GM21529 (cell line): ENCODE measurements around the gene ULK4.
"Not testable (repeated sequence)": the region's sequence is repeated elsewhere in the genome, so short reads cannot be mapped to it uniquely, and the experiment has no call there.

Experiments
- ATAC-seq: cut with Tn5 transposase; IDR thresholded peaks from one replicate; pipeline ENCODE4 v1.9.1; 2021; ENCODE audit not compliant: unreplicated experiment

ULK4 gene

DNA sequence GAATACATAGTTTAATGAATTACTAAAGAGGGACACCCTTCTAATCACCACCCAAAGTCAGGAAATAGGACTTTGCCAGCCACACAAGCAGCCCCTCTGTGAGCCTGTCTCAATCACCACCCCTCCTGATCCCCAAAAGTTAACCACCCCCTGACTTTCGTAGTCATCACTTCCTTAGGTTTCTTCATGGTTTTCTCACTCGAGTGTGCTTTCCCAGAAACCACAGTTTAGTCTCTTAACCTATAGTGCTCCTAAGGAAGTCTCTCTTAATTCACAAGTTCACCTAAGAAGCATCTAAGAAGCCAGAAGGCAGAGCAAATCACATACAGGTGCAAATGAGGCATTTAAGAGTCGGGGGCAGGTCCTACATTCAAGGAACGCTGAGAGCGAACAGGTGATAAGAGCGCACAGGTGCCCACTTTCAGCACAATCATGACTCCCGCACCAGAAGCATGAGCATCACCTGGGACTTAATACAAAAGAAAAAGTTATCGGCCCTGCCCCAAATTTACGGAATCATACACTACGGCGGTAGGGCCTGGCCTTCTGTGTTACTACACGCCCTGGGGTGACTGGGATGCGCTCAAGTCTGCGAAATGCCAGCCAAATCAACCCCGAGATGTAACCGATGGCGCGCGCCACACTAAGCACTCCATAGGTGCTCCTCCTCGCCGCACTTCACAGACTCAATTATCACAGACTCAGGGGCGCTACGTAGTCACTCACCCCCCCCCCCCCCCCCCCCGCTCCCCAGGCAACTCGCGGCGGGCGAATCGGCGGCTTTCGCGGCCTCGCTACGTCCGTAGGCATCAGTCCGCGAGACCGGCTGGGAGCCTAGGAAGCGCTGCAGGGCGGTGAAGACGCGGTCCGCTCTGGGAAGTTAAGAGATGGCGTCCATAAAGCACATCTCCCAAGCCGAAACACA, 815 bp downstream of the ULK4 start:
- peak; percentile 16 for ATAC-seq

DNA sequence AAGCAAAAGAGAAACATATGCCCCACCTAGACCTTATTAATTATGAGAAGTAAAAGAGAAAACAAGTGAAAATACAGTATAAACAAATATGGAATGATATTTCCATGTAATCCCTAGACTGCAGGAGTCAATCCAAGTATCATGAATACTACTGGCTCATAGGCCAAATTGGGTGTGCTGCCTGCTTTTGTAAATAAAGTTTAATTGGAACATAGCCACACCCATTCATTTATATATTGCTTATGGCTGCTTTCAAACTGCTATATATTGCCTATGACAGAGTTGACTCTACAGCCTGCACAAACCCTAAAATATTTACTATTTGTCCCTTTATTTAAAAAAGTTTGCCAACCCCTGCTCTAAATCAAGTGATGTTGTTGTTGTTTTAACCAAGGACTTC, 5.3 kb downstream of the ULK4 start:
- no peak for ATAC-seq

DNA sequence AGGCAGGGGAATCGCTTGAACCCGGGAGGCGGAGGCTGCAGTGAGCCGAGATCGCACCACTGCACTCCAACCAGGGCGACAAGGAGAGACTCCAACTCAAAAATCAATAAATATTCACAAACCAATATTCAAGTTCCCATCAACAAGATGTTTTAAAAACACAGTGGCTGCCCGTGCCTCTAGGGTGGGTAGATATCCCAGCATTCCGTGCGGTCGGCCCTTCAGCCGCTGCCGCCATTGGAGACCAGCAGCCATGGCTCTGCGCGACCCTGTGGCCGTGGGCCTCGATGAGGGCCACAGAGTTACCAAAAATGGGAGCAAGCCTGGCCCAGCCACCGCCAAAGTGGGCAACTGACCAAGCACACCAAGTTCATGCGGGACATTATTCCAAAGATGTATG, 6.7 kb downstream of the ULK4 start:
- ATAC-seq, result no peak

DNA sequence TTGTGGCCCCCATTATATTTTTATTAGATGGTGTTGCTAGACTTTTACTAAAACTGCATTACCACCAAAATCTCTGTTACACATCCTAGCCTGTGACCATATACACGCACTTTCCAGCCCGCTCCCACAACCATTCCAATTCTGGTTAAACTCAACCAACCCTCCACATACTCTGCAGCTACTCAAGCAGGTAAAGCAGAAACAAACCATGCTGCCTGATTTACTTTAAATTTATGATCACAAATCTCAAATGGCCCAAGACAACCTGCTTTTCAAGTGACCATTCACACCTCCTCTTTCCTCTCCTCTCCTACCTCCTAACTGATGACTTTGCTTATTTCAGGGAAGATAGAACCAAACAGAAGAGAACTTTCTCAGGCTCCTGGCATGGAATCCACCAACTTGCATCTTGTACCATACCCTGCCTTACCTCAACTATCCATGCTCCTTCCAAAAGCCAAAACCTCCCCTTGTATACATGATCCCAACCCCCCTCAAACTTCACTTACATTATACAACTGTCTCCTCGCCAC, 18.5 kb downstream of the ULK4 start:
- ATAC-seq, result no peak

DNA sequence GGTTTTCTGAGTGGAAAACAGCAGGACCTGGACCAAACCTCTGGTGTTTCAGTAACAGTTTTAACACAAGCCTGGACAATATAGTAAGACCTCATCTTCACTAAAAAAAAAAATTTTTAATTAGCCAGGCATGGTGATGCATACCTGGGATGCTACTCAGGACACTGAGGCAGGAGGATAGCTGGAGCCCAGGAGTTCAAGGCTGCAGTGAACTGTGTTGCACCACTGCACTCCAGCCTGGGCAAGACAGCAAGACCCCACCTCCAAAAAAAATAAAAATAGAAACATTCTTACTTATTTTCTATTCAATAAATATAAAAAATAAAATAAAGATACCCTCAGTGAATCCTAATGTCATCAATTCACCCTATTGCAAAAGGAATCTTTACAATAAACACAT, 21.5 kb downstream of the ULK4 start:
- ATAC-seq, result no peak

DNA sequence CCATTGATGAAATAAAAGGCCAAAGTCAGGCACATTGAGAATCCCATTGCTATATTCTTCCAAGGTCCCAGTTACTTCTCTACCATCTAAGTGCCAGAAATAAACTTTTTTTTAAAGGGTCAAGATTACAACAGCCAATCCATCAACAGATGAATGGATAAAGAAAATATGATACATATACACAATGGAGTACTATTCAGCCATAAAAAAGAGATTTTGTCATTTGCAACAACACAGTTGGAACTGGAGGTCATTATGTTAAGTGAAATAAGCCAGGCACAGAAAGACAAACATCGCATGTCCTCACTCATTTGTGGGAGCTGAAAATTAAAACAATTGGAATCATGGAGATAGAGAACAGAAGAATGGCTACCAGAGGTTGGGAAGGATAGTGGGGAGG, 25.5 kb downstream of the ULK4 start:
- ATAC-seq, result no peak

DNA sequence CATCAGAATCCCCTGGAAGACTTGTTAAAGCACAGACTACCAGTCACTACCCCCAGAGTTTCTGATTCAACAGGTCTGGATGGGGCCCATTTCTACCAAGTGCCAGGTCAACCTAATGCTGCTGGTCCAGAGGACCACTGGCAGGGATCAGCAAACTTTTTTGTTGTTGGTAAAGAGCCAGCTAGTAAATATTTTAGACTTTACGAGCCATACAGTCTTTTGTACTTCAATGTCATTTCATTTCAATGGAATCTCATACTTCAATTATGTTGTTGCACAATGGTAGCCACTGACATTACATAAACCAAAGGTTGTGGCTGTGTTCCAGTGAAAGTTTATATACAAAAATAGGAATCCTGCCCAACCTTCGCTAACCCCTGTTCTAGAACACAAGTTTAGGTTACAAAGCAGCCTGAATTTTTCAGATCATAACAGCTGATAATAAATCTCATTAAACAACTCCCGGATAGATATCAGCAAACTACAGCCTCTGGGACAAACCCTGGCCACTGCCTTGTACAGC, 28.7 kb downstream of the ULK4 start:
- no peak for ATAC-seq

DNA sequence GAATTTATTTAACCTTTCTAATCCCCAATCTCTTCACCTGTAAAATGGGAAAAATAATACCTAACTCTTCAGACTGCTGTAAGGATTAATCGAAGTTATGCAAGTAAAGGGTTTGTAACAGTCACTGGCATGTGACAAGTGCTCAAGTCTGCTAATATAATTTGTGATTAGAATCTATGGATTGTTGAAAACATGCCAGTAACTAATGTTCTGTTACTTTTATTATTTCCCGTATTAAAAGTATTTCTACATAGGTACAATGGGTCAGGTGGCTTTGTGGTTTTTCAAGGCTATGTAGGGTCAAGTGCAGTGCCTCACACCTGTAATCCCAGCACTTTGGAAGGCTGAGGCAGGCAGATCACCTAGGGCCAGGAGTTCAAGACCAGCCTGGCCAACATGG, 29.4 kb downstream of the ULK4 start:
- no peak for ATAC-seq

DNA sequence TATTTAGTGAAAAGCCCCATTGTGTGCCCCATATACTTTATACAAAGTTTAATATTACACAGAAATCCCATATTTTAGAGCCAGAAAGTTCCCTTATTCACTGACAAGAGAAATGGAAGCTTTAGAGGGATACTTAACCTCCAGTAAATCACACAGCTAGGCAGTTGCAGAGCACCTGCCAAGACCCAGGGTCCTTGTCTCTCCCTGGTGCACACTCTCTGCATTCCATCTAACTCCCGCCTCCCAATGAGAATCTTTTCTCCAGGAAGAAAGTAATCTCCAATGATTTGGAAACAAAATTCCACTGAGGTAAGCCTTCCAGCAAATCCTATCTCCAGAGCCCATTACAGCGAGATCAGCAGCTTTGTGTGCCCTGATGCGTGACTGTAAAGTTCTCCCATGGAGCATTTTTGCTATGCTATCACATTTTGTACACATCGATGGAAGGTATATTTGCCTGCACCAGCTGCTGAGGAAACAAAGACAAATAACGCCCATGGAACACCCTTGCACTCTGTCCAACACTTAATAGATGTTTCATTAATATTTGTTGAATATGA, 41.4 kb downstream of the ULK4 start:
- ATAC-seq, result no peak

DNA sequence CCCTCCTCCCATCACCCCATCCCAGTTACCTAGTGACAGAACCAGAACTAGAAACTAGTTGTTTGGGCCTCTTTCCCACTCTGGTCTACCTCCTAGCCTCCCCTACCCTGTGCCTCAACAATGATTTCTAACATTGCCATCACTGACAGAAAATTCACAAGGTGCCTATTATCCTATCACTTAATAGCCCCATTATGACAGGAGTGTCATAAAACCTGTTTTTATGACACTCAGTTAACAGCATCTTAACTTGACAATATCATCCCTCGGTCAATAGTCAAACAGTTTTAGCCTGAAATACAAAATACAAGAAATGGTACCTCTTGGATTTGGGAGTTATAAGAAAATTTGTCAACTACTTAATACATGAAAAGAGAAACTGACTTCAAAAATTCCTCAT, 46.5 kb downstream of the ULK4 start:
- ATAC-seq, result no peak

DNA sequence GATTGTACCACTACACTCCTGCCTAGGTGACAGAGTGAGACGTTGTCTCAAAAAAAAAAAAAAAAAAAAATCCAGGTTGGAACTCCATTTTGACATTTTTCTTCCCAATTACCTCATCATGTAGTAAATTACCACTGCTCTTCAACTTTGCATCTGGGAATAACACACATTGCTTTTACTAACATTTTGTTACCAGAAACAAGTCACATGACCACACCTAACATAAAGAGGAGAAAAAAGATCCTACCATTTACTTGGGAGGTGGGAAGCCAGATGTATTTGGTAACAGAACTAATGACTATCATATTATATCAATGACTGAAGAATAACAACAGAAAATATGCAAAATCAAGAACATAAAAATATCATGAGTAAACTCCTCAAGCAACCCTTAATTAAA, 49.6 kb downstream of the ULK4 start:
- ATAC-seq, result no peak

DNA sequence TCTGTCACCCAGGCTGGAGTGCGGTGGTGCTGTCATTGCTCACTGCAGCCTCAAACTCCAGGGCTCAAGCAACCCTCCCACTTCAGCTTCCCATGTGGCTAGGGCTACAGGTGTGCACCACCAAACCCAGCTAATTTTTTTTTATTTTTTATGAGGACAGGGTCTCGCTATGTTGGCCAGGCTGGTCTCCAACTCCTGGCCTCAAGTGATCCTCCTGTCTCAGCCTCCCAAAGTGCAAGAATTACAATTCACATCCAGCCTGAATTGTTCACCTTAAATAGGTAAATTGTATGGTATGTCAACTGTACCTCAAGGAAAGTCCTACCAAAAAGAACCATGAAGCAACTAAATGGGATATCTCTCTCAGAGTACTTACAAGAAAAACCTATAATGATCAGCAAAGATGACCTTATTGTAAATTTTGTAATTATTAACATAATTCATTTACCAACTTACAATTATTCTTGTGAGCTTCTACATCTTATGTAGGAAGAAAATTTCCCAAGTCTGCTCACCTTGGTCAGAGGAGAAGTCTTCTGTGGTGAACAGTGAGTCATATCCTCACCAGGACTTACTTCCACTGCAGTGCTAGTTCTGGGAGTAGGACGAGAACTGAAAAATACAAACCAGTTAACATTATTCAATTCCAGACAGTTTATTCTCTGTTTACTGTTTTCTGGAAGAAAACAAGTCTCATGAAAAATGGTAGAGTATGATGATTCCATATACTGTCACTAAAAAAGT, 54.4 kb downstream of the ULK4 start:
- no peak for ATAC-seq

DNA sequence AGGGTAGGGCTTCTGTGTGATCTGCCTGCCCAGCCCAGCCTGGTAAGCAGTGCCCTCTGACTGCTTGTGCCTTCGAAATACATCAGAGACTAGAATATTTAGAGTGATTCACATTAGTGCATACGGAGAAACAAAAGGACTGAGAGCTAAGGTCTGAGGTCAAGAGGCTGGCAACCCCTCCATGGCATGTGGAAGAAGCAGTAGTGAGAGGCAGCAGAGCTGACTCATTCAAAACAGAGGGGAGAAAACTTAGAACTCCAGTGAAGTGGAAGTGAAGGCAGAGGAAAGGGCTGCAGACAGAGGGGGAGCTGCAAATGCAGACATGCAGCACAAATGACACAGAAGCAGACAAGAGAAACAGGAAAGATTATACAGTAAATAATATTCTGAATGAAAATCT, 61.6 kb downstream of the ULK4 start:
- ATAC-seq, result no peak

DNA sequence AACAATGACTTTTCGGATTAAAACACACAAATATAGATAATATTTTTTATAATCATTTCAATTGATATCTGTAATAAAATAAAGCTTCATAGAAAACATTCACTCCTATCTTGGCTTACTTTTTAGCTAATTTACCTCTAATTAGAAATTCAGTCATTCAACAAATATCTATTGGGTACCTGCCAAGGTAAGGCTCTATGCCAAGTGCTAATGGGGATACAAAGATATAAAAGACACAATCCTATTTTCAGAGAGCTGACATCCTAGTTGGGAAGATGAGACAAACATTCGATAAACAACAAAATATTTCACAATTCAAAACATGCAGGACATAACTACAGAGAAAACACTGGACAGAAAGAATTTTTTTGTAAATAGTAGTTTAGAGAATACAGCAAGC, 63.3 kb downstream of the ULK4 start:
- ATAC-seq, result no peak

DNA sequence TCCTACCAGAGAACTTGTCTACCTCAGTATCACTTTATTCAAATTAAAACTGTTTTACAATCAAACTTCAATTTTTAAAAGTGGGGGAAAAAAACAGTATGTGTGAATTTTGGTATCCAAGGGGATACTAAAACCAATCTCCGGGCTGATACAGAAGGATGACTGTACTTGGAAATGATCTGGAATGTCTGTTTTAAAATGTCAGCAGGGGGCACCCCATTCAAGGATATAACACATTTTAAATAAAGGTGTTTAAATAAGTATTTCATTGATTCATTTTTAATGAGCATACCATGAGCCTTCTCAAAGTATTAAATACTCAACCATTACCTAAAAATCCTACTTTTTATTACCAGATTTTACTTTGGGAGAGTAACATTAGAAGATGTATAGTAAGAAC, 67.9 kb downstream of the ULK4 start:
- ATAC-seq, result no peak

DNA sequence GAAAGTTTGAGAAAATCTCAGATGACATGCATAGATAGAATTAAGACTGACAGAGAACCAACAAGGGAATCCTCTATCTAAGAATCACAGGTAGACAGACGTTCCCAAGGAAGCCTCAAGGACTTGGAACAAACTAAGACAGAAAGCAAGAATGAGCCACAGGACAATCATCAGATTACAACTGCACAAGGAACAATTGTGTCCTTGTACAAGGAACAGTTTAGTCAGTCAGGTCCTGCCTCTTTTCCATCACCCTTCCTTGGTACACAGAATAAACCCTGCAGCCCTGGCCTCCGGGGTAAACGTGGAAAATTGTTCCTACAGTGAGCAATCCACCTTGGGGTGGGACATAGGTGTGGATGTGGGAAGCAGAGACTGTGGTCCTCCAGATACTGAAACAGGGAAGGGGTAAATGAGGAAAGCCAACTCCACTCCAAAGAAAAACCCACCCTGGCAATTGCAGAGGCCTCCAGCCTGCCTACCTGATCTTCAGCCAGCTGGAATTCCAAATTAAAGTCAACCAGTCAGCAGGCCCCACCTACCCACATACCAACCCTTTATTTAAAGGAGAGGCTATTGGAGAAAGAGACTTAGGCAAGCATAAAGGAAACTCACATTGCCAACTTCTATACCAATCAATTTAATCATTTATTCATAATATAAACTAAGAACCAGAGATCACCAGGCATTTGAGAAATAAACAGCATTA, 73.4 kb downstream of the ULK4 start:
- no peak for ATAC-seq

DNA sequence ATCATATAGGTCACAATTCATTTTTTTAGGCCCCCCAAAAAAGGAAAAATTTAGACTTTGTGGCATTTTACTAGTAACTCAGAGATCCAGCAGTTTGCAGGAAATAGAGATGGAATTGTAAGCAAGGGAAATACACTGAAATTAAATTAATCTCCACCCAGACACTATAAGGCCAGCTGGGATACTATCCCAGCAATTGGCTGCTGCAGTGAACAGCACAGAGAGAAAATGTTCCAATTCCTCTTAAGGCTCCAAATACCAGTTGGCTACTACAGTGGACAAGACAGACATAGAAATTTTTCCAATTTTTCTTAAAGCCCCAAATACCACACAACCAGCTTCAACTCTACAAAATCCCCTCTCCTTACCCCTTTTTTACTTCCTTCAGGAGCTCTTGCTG, 78.9 kb downstream of the ULK4 start:
- no peak for ATAC-seq

DNA sequence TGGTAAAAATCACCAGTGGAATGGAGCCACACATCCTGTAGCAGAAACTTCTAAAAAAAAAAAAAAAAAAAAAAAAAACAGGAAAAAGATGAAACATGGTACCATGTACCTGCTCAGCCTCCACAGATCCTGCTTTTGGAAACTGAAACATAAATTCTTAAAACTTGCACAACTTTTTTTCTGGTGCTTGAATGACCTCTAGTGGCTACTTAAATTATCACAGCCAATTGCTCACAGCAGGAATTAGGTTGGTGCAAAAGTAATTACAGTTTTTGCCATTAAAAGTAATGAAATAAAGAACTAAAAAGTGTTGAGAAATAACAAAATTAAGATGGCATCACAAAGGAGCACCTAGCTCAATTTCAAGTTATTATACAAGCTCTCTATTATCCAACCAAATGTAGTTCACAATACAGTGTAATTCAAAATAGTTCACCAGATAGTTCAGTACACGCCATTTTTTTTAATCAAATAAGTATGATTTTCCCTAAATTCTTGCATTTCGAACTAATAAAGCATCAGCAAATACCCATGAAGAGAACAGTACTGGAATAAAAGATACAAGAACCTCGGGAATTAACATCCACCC, 80.6 kb downstream of the ULK4 start:
- no peak for ATAC-seq

DNA sequence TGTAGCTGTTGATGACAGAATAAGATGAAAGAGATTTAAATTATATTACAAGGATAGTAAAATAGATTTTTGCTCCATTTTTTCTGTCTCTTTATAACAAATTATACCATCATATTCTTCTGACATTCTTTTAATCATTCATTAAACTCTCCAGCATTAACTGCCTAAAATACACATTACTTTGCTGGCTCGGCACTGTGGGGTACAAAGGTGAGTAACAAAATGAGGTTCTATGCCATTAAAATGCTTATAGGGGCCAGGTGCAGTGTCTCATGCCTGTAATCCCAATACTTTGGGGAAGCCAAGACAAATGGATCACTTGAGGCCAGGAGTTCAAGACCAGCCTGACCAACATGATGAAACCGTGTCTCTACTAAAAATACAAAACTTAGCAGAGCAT, 81.5 kb downstream of the ULK4 start:
- no peak for ATAC-seq

DNA sequence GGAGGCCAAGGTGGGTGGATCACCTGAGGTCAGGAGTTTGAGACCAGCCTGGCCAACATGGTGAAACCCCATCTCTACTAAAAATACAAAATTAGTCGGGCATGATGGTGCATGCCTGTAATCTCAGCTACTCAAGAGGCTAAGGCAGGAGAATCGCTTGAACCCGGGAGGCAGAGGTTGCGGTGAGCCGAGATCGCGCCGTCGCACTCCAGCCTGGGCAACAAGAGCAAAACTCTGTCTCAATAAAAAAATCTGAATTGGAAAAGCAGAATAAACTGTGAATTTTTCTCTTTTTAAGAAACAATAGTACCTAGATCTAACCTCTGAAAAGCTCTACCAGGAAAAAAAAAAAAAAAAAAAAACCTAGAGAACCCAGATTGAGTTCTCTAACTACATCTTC, 84.2 kb downstream of the ULK4 start:
- ATAC-seq, result not testable (repeated sequence)

DNA sequence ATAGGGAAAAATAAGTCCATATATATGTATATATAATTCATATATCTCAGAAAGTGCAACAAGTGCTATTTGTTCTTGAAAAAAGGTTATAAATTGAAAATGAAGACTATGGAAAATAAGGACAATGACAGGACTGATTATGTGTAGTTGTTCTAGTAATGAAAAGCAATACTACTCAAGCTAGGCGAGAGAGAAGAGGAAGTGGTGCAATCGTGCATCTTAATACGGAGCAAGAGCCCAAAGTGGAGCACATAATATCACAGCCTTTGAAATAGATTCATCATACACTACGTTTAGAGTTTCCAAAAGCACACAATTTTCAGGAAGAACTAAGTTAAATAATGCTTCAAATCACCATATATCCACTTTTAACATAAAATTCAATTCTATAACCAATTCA, 87.9 kb downstream of the ULK4 start:
- ATAC-seq, result no peak
